Neural progenitor cell (in vitro differentiated cells): ENCODE data around the gene CLCN4.

Experiments used
- CTCF ChIP-seq: fragments of 200-600 bp; sonication (generic); IDR thresholded peaks from 2 replicates; pipeline ENCODE4 v1.5.1; 2017; ENCODE audit warnings: antibody characterized with exemption, mild to moderate bottlenecking
- EZH2 ChIP-seq: fragments of 200-600 bp; sonication (generic); IDR thresholded peaks from 2 replicates; pipeline ENCODE4 v1.6.1; 2017; ENCODE audit warnings: antibody characterized with exemption, mild to moderate bottlenecking, moderate library complexity

GRCh38 chrX:10172877-10173276 lies 16.1 kb downstream of the CLCN4 start:
- TF ChIP-seq CTCF: no peak
- TF ChIP-seq EZH2: no peak
